ENCODE results near the gene RCAN2.

DNA sequence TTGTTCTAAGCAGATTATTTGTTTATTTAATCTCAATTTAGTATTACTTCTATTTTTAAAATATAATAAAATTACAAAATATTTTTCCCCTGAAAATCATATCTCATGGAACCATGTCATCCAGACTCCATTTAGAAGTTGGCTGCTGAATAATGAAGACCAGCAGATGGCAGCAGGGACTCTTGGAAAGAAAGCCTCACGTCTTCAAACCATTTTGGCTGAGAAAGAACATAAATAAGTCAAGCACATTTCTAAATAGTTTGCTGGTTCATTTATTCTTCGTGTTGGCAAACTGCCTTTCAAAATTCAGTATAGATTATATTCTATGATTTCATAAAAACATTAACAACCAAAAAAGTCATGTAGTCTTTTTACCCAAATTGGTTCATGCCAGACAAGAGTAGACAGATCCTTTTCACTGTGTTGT is 71.7 kb downstream of the RCAN2 start:
- TF ChIP-seq, protein P1, sequence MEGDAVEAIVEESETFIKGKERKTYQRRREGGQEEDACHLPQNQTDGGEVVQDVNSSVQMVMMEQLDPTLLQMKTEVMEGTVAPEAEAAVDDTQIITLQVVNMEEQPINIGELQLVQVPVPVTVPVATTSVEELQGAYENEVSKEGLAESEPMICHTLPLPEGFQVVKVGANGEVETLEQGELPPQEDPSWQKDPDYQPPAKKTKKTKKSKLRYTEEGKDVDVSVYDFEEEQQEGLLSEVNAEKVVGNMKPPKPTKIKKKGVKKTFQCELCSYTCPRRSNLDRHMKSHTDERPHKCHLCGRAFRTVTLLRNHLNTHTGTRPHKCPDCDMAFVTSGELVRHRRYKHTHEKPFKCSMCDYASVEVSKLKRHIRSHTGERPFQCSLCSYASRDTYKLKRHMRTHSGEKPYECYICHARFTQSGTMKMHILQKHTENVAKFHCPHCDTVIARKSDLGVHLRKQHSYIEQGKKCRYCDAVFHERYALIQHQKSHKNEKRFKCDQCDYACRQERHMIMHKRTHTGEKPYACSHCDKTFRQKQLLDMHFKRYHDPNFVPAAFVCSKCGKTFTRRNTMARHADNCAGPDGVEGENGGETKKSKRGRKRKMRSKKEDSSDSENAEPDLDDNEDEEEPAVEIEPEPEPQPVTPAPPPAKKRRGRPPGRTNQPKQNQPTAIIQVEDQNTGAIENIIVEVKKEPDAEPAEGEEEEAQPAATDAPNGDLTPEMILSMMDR (conservative IDR thresholded peaks at IDR 0.05), result peak; percentile 90
- no peak for TF ChIP-seq ZFX (IDR thresholded peaks at IDR 0.05)
